Prostate gland (tissue), 1 donor: ENCODE measurements around the gene RPS6KA2.

Source experiments
- POLR2A ChIP-seq: fragments of 450-650 bp; IDR thresholded peaks from one replicate; pipeline ENCODE4 v1.6.1; 2016; ENCODE audit warnings: antibody characterized with exemption, mild to moderate bottlenecking
- POLR2AphosphoS5 ChIP-seq: sonication (generic); formaldehyde crosslinking; IDR thresholded peaks from one replicate; pipeline ENCODE4 v1.6.1; 2017; ENCODE audit warnings: antibody characterized with exemption

- TF ChIP-seq POLR2A (no peak), POLR2AphosphoS5 (no peak)
Observed at GRCh38 chr6:166551754-166552495, 75.1 kb downstream of the RPS6KA2 start.
